ENCODE measurements around the gene COTL1. TPM values are rescaled to one million over a fixed set of nuclear protein-coding genes. Genes with fewer than 3 reads are reported as not detected.

COTL1 gene
- total RNA-seq, 4 donors from 2014 or later: 19.1 to 66.9 (median 29.4) TPM

DNA sequence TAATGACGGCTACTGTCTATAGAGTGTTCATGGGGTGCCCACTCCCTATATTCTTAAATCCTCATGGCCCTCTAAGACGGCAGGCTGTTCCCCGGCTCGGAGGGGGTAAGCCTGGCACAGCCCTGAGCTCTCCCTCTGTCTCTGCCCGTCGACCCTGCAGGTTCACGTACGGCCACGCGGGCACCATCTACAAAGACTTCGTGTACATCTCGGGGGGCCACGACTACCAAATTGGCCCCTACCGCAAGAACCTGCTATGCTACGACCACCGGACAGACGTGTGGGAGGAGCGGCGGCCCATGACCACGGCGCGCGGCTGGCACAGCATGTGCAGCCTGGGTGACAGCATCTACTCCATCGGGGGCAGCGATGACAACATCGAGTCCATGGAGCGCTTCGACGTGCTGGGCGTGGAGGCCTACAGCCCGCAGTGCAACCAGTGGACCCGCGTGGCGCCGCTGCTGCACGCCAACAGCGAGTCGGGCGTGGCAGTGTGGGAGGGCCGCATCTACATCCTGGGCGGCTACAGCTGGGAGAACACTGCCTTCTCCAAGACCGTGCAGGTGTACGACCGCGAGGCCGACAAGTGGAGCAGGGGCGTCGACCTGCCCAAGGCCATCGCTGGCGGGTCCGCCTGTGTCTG, 43.7 kb upstream of the COTL1 start:
- Histone ChIP-seq H3K4me1 (no peaks in the 10 kb centered on the region), H3K4me3 (no peak overlapping the region), H3K9me3 (no peaks in the 10 kb centered on the region), H3K27ac (no peak overlapping the region), H3K36me3 (no peaks in the 10 kb centered on the region), H3K27me3 (no peaks in the 10 kb centered on the region)
- DNase-seq: no peak
- intact Hi-C loops (cut with DNase I; ENCODE audit: low total_unique reads): no loop called here
- TF ChIP-seq POLR2A (IDR thresholded peaks at IDR 0.05): no peak
- TF ChIP-seq, protein P1, sequence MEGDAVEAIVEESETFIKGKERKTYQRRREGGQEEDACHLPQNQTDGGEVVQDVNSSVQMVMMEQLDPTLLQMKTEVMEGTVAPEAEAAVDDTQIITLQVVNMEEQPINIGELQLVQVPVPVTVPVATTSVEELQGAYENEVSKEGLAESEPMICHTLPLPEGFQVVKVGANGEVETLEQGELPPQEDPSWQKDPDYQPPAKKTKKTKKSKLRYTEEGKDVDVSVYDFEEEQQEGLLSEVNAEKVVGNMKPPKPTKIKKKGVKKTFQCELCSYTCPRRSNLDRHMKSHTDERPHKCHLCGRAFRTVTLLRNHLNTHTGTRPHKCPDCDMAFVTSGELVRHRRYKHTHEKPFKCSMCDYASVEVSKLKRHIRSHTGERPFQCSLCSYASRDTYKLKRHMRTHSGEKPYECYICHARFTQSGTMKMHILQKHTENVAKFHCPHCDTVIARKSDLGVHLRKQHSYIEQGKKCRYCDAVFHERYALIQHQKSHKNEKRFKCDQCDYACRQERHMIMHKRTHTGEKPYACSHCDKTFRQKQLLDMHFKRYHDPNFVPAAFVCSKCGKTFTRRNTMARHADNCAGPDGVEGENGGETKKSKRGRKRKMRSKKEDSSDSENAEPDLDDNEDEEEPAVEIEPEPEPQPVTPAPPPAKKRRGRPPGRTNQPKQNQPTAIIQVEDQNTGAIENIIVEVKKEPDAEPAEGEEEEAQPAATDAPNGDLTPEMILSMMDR (IDR thresholded peaks at IDR 0.05): no peak

DNA sequence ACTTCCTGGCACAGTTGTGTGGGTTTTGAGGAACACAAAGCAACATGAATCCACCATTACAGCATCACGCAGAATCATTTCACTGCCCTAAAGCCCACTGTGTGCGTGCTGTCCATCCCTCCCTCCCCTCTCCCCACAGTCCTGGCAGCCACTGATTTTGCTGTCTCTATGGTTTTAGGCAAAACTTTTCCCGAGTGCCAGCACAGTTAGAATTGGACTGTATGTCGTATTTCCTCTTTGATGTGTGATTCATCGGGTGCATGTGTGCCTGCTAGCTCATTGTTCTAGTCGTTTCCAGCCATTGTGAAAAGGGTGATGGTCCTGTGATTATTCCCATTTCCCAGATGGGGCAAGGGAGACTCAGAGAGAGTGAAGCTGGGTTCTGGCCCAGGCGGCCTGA, 43.1 kb upstream of the COTL1 start:
- intact Hi-C loops (cut with DNase I; ENCODE audit: low total_unique reads): no loop called here
- H3K4me1 ChIP-seq: no peaks in the 10 kb centered on the region
- no peaks in the 10 kb centered on the region for H3K36me3 ChIP-seq
- no peak overlapping the region for H3K4me3 ChIP-seq
- no peak for TF ChIP-seq POLR2A (IDR thresholded peaks at IDR 0.05)
- TF ChIP-seq, protein P1 (IDR thresholded peaks at IDR 0.05): no peak
- no peaks in the 10 kb centered on the region for H3K9me3 ChIP-seq
- no peak overlapping the region for H3K27ac ChIP-seq
- H3K27me3 ChIP-seq: no peaks in the 10 kb centered on the region
- DNase-seq: no peak

DNA sequence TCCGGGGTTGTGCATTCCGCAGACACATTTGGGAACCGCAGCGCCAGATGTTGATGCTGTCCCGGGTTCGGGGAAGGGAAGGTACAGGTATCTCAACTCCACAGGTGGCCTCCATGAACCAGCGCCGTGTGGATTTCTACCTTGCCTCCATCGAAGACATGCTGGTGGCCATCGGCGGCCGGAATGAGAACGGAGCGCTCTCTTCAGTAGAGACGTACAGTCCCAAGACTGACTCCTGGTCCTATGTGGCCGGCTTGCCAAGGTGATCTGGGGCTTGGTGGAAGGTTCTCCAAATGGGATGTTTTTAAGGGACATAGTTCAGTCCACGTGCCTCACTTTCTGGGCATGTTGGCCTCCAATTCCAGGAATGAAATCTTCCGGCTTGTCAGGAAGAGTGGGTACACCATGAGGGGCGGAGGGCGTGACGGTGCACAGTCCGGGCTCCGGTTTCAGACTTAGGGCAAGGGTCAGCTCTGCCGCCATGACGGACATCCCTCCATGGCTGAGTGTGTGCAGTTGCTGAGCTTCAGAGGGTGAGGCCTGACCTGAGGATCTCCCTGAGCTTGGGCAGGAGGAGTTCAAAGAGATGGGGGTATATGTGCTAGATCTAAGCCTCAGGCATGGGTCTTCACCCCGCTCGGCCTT, 41.9 kb upstream of the COTL1 start:
- Histone ChIP-seq H3K4me1 (no peaks in the 10 kb centered on the region), H3K36me3 (no peaks in the 10 kb centered on the region), H3K9me3 (no peaks in the 10 kb centered on the region), H3K4me3 (no peak overlapping the region), H3K27ac (no peak overlapping the region), H3K27me3 (no peaks in the 10 kb centered on the region)
- no peak for DNase-seq
- TF ChIP-seq POLR2A (IDR thresholded peaks at IDR 0.05): no peak
- TF ChIP-seq, protein P1 (IDR thresholded peaks at IDR 0.05): no peak
- intact Hi-C loops (cut with DNase I; ENCODE audit: low total_unique reads): no loop called here

DNA sequence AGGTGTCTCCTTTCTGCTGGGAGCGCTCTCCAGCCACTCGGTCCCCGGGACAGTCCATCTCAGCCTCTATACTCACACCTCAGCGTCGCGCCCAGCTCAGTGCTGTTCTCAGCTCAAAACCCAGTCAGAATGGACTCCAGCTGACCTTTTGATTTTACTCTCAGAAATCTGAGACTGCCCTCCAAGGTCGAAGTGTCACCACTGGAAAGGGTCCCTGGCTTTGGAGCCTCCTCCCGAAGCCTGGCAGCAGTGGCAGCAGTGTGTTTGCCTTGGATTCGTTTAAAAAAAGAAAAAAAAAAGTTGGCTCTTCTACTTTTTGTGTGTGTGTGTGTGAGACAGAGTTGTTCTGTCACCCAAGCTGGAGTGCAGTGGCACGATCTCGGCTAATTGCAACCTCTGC, 40.8 kb upstream of the COTL1 start:
- intact Hi-C loops (cut with DNase I; ENCODE audit: low total_unique reads): no loop called here
- no peaks in the 10 kb centered on the region for H3K36me3 ChIP-seq
- no peaks in the 10 kb centered on the region for H3K9me3 ChIP-seq
- no peak overlapping the region for H3K4me3 ChIP-seq
- no peaks in the 10 kb centered on the region for H3K27me3 ChIP-seq
- H3K27ac ChIP-seq: no peak overlapping the region
- no peak for DNase-seq
- TF ChIP-seq, protein P1 (IDR thresholded peaks at IDR 0.05): no peak
- TF ChIP-seq POLR2A (IDR thresholded peaks at IDR 0.05): no peak
- H3K4me1 ChIP-seq: no peaks in the 10 kb centered on the region

DNA sequence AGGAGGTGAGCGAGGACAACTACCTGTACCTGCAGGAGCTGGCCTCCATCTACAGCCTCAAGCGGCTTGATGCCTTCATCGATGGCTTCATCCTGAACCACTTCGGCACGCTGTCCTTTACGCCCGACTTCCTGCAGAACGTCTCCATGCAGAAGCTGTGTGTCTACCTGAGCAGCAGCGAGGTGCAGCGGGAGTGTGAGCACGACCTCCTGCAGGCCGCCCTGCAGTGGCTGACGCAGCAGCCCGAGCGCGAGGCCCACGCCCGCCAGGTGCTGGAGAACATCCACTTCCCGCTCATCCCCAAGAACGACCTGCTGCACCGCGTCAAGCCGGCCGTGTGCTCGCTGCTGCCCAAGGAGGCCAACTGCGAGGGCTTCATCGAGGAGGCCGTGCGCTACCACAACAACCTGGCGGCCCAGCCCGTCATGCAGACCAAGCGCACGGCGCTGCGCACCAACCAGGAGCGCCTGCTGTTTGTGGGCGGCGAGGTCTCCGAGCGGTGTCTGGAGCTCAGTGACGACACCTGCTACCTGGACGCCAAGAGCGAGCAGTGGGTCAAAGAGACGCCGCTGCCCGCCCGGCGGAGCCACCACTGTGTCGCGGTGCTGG, 39.5 kb upstream of the COTL1 start:
- no peak for DNase-seq
- Histone ChIP-seq H3K4me1 (no peaks in the 10 kb centered on the region), H3K9me3 (no peaks in the 10 kb centered on the region), H3K36me3 (no peaks in the 10 kb centered on the region), H3K27me3 (no peaks in the 10 kb centered on the region), H3K27ac (no peak overlapping the region), H3K4me3 (no peak overlapping the region)
- intact Hi-C loops (cut with DNase I; ENCODE audit: low total_unique reads): no loop called here
- TF ChIP-seq POLR2A (IDR thresholded peaks at IDR 0.05): no peak
- TF ChIP-seq, protein P1 (IDR thresholded peaks at IDR 0.05): no peak
